Immature natural killer cell (primary cell): ENCODE measurements around the gene EGR4. TPM values are rescaled to one million over a fixed set of nuclear protein-coding genes. Genes with fewer than 3 reads are reported as not detected.

Source experiments
- DNase-seq, 3 donors: peaks; one replicate each; pipeline ENCODE4 v3.0.0; 2022; ENCODE audit warnings: mixed read lengths in 1 of 3
- H3K27ac Mint-ChIP-seq, 6 donors: one replicate each; pipeline ENCODE4 v1.8.0; 2020; ENCODE audit warnings: mixed read lengths in 6 of 6, mild to moderate bottlenecking in 5 of 6, inconsistent platforms in 4 of 6, moderate library complexity in 3 of 6
- H3K27me3 Mint-ChIP-seq, 3 donors: one replicate each; pipeline ENCODE4 v1.8.0; 2020 to 2021; ENCODE audit warnings: low read depth in 3 of 3, mild to moderate bottlenecking in 3 of 3, mixed read lengths in 3 of 3, moderate library complexity in 3 of 3, inconsistent platforms in 1 of 3
- H3K36me3 Mint-ChIP-seq, 3 donors: one replicate each; pipeline ENCODE4 v1.8.0; 2020; ENCODE audit warnings: mixed read lengths in 3 of 3, inconsistent platforms in 2 of 3, mild to moderate bottlenecking in 2 of 3
- H3K4me1 Mint-ChIP-seq, 2 donors: one replicate each; pipeline ENCODE4 v1.8.0; 2020; ENCODE audit warnings: inconsistent platforms in 2 of 2, mild to moderate bottlenecking in 2 of 2, mixed read lengths in 2 of 2, moderate library complexity in 1 of 2
- H3K4me3 Mint-ChIP-seq, 5 donors: one replicate each; pipeline ENCODE4 v1.8.0; 2020; ENCODE audit warnings: mild to moderate bottlenecking in 5 of 5, mixed read lengths in 5 of 5, inconsistent platforms in 3 of 5, moderate library complexity in 3 of 5
- H3K9me3 Mint-ChIP-seq, 6 donors: one replicate each; pipeline ENCODE4 v1.8.0; 2020; ENCODE audit warnings: mild to moderate bottlenecking in 6 of 6, mixed read lengths in 6 of 6, inconsistent platforms in 4 of 6, moderate library complexity in 3 of 6
- polyA plus RNA-seq, 3 donors: library from polyadenylated mRNA; unstranded; fragments of 300-500 nt; fragmentation: Illumina TruSeq; gene quantifications; one replicate each; pipeline ENCODE4 v1.2.3, GENCODE V29; 2021

EGR4 gene
- polyA plus RNA-seq, 3 donors from 2014 or later, result not detected

DNA sequence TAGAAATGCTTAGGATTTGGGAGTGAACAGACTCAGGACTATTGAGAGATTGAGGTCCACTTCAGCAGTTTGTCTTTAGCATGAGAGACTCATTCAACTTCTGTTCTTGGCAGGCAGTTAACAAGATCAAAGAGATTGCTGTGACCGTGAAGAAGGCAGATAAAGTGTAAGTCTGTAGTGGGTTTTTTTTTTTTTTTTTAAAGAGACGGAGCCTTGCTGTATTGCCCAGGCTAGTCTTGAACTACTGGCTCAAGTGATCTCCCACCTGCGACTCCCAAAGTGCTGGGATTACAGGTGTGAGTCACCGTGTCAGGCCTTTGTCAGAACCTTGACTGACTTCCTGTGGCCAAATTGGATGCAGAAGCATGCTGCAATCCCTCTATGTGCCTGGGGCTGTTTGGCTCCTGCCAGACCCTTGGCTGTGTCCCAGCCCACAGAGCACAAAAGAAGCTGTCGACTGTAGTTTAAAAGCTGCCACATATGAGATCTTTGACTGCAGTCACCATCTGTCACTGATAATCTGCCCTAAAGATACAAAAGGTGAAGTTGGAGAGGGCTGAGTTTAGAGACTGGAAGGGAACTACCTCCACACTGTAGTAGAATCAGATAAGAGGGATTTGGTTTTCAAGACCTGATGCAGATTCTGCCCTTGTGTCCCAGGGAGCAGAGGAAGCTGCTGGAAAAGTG, 49.3 kb downstream of the EGR4 start:
- H3K9me3 Mint-ChIP-seq, result no peaks in the 10 kb centered on the region
- no peak overlapping the region for H3K4me3 Mint-ChIP-seq
- no peak for DNase-seq
- no peak overlapping the region for H3K27ac Mint-ChIP-seq
- H3K36me3 Mint-ChIP-seq, result peaks cover 25 to 44% (median 29%) of the 10 kb centered on the region in 3 donors
- H3K27me3 Mint-ChIP-seq, result no peaks in the 10 kb centered on the region
- H3K4me1 Mint-ChIP-seq, result peaks cover 0 to 30% of the 10 kb centered on the region in 2 donors

Other genes starting within 250 kb of the EGR4 start
- gene SFXN5, start 221.8 kb downstream of the EGR4 start, polyA plus RNA-seq, result 1 to 10 TPM; 2.4 to 4.5 (median 3.3) TPM
- gene RAB11FIP5, start 180.6 kb downstream of the EGR4 start, polyA plus RNA-seq, result 1 to 10 TPM; 3.7 to 6.6 (median 5.0) TPM
- gene NOTO, start 91.0 kb downstream of the EGR4 start, polyA plus RNA-seq, result not detected
- gene SMYD5, start 79.3 kb downstream of the EGR4 start, polyA plus RNA-seq, result 10 to 100 TPM in 2 of 3 donors, 1 to 10 TPM in 1; 7.0 to 19.1 (median 10.2) TPM
- gene PRADC1, start 60.3 kb downstream of the EGR4 start, polyA plus RNA-seq, result 10 to 100 TPM; 34.1 to 70.2 (median 62.6) TPM
- 100 to 1,000 TPM; 240 to 379 (median 277) TPM for gene CCT7, start 59.2 kb downstream of the EGR4 start, polyA plus RNA-seq
- 1 to 10 TPM in 1 of 3 donors, under 1 TPM in 1, not detected in 1; 0.40 to 1.2 TPM for gene FBXO41, start 9.1 kb downstream of the EGR4 start, polyA plus RNA-seq
- gene ALMS1, start 92.3 kb upstream of the EGR4 start, polyA plus RNA-seq, result 1 to 10 TPM; 1.5 to 6.4 (median 3.0) TPM